NCI-H526 treated with DMSO at 0.1 percent for 48 hours (cell line): ENCODE measurements around the gene TAOK1.

ENCODE experiments used
- DNase-seq: peaks from one replicate; lab custom pipeline; 2025; lab: John Stamatoyannopoulos, UW

Gene TAOK1

DNA sequence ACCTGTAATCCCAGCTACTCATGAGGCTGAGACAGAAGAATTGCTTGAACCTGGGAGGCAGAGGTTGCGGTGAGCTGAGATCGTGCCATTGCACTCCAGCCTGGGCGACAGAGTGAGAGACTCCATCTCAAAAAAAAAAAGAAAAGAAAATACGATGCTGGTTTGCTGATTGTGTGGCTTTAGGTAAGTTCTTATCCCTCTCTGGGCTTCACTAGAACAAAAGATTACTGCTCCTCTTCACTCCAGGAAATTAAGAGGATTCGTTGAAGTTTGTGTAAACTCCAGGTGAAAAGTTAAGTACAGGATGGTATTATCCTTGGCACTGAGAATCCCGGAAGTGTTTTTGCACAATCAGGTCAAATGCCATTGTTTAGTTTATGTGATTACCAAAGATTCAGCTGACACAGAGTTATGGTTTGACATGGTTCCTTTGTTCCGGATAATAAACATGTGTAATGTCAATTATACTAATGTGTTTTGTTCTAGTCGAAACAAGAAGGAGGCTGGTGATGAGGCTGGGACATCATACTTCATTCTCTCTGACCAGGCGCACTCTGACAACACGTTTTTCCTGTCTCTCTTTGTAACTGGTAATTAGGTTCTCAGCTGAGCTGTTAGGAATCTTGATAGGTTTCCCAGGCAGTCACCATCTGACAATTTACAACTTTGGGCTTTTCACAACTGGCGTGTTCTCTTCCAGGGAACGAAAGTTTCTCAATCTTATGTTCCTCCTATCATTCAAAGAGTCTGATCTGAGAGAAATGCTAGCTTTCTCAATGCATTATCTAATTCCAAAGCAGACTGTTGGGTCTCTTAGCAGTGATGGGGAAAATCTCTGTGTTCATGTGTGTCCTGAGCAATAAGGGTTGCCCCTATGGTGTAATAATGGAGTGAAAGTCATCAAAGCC lies 10.8 kb upstream of the TAOK1 start:
- DNase-seq: no peak

DNA sequence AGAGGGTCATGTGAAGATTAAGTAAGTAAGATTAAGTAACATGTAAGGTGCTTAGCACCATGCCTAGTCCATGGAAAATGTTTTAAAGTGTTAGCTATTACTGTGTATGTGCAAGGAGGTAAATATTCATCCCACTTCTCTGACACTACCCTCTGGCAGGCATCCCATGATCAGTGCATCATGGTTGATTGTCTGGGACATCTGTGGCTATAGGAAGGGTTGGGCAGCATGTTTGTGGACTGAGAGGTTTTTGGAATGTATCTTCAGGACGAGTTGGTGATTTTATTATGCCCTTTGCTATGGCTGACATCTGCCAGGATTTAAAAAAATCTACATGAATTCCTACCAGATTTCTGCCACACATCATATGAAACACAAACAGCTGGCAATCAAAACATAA lies 6.5 kb upstream of the TAOK1 start:
- no peak for DNase-seq

DNA sequence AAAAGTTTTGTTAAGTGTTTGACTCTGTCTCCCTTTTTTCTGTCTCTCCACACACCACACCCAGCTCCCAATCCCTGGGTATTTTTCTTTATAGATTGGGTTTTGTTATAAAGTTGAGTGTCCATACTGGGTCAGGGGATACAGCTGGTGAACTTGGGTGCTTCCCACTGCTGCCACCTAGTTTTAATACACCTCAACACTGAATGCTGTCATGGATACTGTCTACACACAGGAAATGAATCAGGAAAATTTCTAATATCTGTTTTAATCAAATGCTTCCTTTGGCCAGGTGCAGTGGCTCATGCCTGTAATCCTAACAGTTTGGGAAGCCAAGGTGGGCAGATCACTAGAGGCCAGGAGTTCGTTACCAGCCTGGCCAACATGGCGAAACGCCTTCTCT lies 5.3 kb upstream of the TAOK1 start:
- no peak for DNase-seq

DNA sequence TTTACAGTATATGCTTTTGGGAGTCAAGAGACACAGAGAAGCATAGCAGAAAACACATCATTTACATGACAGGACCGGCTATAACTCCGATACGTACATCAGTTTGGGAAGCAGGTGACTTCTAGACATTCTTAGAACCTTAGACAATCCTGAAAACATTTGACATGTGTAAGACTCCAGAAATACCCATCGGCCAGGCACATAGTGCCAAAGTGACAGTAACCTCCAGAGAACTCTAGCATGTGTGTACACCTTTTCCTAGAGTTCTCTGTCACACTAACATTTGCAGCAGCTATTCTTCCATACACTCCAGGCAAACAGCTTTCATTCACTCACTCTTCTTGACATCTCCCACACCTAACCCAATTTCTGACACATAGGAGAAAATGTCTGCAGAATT lies 3.4 kb upstream of the TAOK1 start:
- no peak for DNase-seq

DNA sequence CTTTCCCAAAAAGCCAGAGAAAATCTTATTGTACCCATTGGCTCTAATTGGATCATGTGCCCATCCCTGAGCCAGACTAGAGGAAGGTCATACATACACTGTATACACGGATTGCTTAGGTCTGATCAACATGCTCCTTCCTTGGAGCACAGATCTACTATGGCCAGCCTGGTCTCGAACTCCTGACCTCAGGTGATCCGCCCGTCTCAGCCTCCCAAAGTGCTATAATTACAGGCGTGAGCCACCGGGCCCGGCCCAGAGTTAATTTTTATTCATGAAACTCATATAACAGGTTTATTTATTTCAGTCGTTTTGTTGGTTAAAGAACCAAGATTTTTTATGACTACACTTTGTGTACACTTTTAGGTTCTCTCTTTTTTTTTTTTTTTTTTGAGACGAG lies 1.2 kb upstream of the TAOK1 start:
- no peak for DNase-seq

DNA sequence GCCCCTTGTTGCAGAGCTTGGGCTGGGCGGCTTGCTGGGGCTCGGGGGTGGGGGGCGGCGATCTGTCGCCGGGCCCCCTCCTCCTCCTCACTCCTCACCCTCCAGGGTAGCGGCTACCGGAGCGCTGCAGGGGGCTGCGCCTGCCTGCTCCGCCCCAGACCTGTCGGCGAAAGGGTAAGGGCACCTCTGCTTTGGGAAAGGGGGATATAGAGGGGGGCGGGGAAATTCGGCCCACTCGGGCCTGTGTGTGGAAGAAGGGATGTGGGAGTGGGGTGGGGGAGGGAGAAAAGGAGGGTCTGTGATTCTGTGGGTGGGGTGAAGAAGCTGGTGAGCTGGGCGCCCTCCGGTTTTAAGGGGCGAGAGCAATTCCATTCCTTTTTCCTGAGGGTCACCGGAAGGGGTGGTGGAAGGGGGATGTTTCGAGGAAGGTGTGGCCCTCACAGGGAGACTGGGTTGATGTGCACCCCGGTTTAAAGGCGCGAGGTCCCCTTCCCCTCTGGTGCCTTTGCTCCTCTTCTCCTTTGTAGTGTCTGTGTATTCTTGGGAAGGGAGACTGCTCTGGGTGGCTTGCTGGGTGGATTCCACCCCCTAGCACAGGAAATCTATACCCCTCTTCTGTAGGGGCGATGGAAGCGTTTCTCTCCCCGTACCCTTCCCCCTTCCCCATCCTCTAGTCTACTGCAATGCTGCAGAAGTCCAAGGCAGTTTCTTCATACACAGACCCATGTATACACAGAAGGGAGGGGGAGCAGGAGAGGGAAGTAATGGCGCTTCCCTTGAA lies 878 bp downstream of the TAOK1 start:
- DNase-seq: peak; percentile 67

DNA sequence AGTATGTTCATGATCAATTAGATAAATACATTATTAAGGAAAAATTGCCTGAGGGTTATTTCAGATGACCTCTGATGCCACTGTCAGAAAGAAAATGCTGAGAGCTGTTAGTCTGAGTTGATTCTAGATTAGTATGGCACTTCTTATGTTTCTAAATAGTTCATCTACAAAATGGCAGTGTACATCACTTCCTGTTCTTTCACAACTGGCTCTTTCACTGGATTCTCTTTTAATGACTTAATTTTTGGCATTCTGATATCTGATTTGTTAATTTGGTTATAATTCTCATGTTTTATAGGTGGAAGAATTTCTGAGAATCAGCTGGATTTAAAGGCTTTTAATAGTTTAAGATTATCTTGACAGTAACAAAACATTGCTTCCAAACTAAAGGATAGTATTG lies 3.3 kb downstream of the TAOK1 start:
- DNase-seq: no peak

DNA sequence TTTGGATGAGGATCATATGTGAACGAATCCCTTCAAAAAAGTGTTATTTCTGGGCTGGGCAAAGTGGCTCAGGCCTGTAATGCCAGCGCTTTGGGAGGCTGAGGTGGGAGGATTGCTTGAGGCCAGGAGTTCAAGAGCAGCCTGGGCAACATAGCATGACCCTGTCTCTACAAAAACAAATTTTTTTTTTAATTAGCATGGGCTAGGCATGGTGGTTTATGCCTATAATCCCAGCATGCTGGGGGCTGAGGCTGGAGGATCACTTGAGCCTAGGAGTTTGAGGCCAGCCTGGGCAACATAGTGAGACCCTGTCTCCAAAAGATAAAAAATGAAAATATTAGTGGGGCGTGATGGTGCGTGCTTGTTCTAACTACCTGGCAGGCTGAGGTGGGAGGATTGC lies 4.6 kb downstream of the TAOK1 start:
- DNase-seq: no peak

DNA sequence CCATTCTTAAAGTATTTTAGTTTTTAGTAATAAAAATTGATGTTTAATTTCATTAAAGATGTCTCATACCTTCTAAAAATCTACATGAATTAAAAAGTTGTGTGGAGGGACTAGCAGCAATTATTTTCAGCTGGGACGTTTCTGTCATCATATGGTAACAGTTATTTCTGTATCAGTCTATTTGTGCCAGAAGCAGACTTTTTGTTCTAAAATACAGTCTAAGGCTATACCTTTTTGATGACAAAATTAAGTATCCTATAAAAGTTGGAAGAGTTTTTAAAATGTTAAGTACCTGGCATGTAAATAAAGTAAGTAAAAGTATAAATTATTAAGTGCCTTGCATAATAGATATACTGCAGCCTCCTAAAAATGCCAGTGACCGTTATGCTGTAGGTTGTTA lies 5.9 kb downstream of the TAOK1 start:
- DNase-seq: no peak

DNA sequence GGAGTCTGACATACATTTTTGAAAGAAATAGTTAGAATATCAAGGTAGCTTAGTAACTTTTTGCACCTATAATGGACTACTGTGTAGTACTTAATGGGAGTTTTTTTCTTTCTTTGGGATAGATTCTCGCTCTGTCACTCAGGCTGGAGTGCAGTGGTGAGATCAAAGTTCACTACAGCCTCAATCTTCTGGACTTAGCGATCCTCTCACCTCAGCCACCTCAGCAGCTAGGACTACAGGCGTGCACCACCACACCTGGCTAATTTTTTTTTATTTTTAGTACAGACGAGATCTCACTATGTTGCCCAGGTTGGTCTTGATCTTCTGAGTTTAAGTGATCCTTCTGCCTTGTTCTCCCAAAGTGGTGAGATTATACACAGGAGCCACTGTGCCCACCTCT lies 9.5 kb downstream of the TAOK1 start:
- no peak for DNase-seq

DNA sequence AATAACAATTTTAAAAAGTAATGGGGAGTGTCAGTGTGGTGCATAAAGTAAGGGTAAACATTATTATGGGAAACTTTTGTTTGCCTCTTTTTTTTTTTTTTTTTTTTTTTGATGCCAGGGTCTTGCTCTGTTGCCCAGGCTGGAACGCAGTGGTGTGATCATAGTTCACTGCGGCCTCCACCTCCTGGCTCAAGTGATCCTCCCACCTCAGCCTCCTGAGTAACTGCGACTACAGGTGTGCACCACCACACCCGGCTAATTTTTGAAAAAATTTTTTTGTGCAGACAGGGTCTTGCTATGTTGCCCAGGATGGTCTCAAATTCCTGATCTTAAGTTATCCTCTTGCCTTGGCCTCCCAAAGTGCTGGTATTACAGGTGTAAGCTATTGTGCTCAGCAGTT lies 10.7 kb downstream of the TAOK1 start:
- no peak for DNase-seq

DNA sequence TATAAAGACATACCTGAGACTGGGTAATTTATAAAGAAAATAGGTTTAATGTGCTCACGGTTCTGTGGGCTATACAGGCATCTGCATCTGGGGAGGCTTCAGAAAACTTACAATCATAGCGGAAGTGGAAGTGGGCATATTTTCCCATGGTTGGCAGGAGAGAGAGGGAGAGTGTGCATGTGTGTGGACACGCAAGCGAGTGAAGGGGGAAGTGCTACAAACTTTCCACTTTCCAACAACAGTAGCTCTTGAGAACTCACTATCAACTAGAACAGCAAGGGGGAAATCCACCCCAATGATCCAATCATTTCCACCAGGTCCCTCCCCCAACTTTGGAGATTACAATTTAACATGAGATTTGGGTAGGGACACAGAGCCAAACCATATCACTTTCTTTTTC lies 11.1 kb downstream of the TAOK1 start:
- no peak for DNase-seq

DNA sequence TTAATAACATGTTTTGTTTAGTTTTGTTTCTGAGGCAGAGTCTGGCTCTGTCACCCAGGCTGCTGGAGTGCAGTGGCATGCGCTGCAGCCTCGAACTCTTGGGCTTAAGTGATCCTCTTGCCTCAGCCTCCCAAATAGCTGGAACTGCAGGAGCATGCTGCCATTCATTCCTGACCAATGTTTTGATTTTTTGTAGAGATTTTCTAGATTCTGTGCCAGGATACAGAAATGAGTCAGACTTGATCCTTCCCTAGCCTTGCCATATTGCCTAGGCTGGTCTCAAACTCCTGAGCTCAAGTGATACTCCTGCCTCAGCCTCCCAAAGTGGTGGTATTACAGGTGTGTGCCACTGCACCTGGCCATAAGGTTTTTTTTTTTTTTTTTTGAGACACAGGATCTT lies 17.7 kb downstream of the TAOK1 start:
- DNase-seq: no peak

DNA sequence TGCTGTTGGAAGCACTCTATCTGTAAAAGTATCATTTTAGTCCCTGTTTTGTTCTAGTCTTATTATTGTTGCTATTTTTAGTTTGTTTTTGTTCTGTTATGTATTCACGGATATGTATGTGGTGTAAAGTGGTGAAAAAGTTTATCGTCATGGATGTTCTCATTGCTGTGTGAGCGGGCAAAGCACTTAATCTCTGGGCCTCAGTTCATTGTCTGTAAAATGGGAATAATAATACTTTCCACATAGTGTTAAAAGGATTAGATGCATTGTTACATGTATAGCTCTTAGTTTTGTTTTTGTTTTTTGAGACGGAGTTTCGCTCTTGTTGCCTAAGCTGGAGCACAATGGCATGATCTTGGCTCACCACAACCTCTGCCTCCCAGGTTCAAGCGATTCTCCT lies 19.8 kb downstream of the TAOK1 start:
- no peak for DNase-seq

DNA sequence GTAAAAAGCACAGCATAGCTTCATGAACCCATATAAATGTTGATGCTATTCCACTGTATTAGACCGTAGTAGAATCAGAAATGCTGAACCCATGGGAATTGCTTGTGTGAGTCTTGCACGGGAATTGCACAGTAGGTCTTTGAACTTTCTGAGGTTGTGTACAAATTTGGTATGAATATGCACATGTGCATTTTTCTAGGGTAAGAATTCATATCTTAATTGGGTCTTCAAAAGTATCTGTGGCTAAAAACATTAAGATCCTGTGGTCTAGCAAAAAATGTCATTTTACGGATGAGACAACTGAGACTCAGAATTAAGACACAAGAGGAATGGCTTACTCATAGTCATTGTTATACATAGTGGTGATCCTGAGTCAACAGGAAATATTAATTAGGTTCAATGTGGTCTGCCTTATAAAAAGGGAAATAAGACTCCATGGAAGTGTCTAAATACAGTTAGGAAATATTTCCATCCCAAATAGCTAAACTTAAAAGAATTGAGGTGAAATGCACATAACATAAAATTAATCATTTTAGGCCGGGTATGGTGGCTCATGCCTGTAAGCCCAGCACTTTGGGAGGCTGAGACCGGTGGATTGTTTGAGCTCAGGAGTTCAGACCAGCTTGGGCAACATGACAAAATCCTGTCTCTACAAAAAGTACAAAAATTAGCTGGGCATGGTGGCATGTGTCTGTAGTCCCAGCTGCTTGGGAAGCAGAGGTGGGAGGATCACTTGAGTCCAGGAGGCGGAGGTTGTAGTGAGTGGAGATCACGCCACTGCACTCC lies 22.8 kb downstream of the TAOK1 start:
- no peak for DNase-seq

DNA sequence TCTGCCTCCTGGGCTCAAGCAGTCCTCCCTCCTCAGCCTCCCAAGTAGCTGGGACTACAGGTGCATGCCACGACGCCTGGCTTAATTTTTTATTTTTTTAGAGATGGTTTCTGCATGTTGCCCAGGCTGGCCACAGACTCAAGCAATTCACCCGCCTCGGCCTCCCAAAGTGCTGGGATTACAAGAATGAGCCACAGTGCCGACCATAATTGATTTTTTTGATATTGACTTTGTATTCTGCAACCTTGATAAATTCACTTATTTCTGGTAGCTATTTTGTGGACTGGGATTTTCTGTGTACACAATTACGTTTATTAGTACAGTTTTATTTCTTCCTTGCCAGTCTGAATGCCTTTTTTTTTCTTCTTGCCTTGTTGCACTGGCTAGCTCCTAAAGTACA lies 30.0 kb downstream of the TAOK1 start:
- DNase-seq: no peak

DNA sequence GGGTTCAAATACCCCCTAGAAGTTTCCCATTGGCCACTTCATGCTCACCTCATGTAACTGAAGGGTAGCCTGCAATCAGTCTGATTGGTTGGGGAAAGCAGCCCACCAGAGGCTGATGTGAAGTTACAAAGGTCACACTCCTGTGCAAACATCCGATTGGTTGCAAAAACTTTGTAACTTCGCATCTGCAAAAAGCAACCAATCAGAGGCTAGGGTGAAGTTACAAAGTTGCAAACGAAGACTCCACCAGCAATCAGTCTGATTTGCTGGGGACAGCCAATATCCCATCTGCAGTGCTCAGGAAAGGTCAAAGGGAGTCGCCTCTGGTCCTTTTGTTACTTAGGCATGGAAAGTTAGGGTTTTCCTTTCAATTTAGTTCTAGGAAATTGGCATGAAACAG lies 40.1 kb downstream of the TAOK1 start:
- no peak for DNase-seq

DNA sequence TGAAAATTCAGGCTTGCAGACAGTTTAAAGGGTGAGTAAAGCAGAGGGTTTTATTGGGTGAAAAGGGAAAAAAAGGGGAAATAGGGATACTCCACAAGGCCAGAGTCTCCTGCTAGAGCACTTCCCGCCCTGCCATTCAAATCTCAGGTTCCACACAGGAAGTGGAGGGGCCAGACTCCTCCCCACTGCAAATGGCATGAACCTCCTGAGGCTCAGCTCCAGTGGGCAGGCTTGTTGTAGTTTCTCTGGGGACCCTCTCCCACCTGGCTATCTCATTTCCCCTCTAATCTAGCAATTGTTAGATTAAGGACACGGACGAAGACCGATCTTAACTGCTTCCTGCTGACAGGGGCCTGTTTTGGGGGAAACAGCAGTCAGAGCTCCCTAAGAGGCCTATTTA lies 43.4 kb downstream of the TAOK1 start:
- no peak for DNase-seq

DNA sequence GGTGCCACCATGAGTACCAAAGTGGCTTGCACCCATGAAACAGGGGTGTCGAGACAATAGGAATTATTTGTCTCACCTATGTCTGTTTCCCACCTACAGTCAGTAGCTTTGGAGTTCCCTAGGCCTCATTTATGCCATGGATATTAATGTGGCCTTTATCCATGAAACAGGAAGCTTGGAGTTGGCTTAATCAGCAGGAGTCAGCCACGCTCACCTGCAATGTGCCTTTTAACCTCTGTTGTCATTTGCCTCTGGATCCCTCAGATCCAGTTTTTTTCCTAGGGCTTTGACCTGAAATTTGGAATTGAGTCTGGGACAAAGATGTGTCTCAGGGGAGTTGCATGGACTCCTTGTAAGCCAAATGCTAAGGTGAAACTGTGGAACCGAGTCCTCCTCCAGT lies 44.4 kb downstream of the TAOK1 start:
- DNase-seq: no peak

DNA sequence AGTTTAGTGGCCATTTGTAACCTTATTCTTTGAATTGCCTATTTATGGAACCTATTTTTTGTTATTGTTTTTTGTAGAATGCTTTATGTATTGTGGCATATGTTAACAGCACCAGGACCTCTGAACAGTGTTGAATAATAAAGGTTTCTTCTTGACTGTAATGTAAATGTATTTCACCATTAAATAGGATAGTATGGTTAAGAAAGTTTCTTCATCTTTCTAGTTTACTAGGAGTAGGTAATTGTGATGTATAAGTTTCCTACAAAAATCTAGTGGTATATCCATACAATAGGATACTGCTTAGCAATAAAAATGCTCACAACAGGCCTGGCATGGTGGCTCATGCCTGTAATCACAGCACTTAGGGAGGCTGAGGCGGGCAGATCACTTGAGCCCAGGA lies 52.3 kb downstream of the TAOK1 start:
- DNase-seq: no peak

DNA sequence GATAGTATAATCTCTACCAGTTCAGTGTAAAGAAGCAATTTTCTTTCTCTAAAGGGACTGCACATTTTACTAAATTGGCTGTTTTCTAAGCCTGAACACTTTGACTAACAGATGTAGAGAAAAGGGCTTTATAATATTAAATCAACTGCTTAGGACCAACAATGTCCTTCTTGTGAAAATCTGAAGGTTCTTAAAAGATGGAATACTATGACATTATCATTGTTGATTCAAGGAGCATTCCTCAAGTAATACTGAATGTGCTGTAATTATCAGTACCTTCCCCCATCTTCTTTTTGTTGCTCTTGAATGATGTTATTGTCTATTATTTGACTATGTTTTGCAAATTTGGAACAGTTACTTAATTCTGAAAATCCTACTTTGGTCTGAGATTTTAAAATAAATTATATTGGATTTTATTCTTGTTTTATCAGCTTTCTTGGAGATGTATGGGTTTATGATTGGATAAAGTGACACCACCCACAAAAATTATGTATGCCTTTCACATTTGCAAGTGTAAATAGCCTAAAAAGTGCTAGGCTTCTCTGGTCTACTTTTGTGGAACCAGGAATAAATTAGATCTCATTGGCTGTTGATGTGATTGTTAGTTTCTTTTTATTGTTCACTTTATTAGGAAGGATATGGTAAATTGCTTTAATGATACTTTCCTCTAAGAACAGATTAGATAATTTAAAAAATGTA lies 53.0 kb downstream of the TAOK1 start:
- no peak for DNase-seq

DNA sequence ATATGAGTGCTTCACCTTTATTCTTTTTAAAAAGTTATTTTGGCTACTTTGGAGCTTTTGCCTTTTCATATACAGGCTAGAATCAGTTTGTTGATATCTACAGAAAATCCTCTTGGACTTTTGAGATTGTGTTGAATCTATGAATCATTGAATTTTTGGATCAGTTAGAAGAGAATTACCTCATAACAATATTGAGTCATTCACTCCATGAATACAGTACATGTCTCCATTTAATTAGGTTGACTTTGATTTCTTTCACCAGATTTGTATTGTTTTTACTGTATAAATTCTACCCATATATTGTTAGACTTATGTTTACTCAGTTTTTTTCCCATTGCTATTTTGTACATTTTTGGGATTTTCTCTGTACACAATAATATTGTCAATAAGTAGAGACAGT lies 54.4 kb downstream of the TAOK1 start:
- no peak for DNase-seq
